ENCODE data around the gene BRK1. TPM values are rescaled to one million over a fixed set of nuclear protein-coding genes. Genes with fewer than 3 reads are reported as not detected.

BRK1 gene
- total and polyA plus RNA-seq, 9 of the 15 experiments (the other 6 are each of a cell fraction or from before 2014, with no cell fraction given), result 105 to 634 (median 250) TPM

- TF ChIP-seq ZBTB43 (CRISPR knock-in tag; IDR thresholded peaks at IDR 0.05) (peak; percentile 65; the same call in 1 of the 2 replicates), E2F5 (CRISPR knock-in tag; IDR thresholded peaks at IDR 0.05) (no peak), SMARCC2 (IDR thresholded peaks at IDR 0.05; ENCODE audit: low read depth) (0 out of 2 replicates have a peak, but pooled peaks have one; percentile 3), PRDM10 (IDR thresholded peaks at IDR 0.05; ENCODE audit: partially characterized antibody) (no peak), RFX1 (IDR thresholded peaks at IDR 0.05) (no peak), PML (IDR thresholded peaks at IDR 0.05; ENCODE audit: low read length) (peak; percentile 94), TCF7L2 (IDR thresholded peaks at IDR 0.05; ENCODE audit: low read depth, low read length) (no peak), ZNF449 (CRISPR knock-in tag; IDR thresholded peaks at IDR 0.05) (no peak), HNRNPL (IDR thresholded peaks at IDR 0.05; ENCODE audit: low read depth, low read length) (no peak), TEAD4 (IDR thresholded peaks at IDR 0.05; ENCODE audit: low read length) (peak; percentile 47), TEAD4 (CRISPR knock-in tag; IDR thresholded peaks at IDR 0.05; ENCODE audit: borderline replicate concordance) (no peak), CREB3L1 (IDR thresholded peaks at IDR 0.05; ENCODE audit: borderline replicate concordance, low read depth) (peak; percentile 77), PHF20 (IDR thresholded peaks at IDR 0.05; ENCODE audit: partially characterized antibody) (peak; percentile 84), NFRKB (IDR thresholded peaks at IDR 0.05; ENCODE audit: low read depth) (peak; percentile 68; the same call in 1 of the 2 replicates), ZNF217 (CRISPR knock-in tag; IDR thresholded peaks at IDR 0.05) (no peak), STAG1 (CRISPR knock-in tag; IDR thresholded peaks at IDR 0.05; ENCODE audit: borderline replicate concordance) (no peak), MAZ (CRISPR knock-in tag; conservative IDR thresholded peaks at IDR 0.05 in 1 of 2, IDR thresholded peaks at IDR 0.05 in 1 of 2) (peak; percentile 51 to 60), SMAD4 (CRISPR knock-in tag; conservative IDR thresholded peaks at IDR 0.05) (peak; percentile 85)
Measured at GRCh38 chr3:10115326-10116137, at the start of gene BRK1 (continued).

Data from K562 (cell line).